H4 (cell line): ENCODE results near the gene DNAL4. TPM values are rescaled to one million over a fixed set of nuclear protein-coding genes. Genes with fewer than 3 reads are reported as not detected.

Source experiments
- DNase-seq: peaks from one replicate; pipeline ENCODE4 v3.0.0-alpha.2; 2015; ENCODE audit warnings: low spot score
- total RNA-seq: library from RNA; depleted of rRNA; stranded (reverse); fragments of >200 nt; shearing (Covaris generic); gene quantifications from 2 replicates; pipeline ENCODE4 v1.2.3, GENCODE V29; 2014

The DNAL4 gene
- total RNA-seq, 1 experiment from 2014 or later = 6.6 TPM

DNA sequence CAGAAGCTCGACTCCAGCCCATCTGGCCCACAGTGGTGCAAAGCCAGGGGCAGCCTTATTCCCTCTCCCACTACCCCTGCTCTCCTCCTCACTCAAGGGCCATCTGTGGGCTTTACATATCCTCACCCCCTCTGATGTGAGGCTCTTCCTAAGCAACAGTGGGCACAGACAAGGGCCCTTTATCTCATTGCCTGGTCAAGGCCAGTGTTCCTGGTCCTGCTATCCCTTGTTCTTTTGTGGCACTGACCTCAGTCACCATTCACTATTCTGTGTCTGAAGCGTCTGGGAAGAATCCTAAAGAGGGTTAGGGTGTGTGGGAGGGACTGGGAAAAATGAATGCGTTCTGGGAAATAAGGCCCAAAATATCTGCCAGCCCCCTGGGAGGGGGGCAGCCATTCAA lies 7.3 kb downstream of the DNAL4 start:
- no peak for DNase-seq

GRCh38 chr22:38784856-38785255 lies 9.1 kb downstream of the DNAL4 start:
- no peak for DNase-seq

DNA sequence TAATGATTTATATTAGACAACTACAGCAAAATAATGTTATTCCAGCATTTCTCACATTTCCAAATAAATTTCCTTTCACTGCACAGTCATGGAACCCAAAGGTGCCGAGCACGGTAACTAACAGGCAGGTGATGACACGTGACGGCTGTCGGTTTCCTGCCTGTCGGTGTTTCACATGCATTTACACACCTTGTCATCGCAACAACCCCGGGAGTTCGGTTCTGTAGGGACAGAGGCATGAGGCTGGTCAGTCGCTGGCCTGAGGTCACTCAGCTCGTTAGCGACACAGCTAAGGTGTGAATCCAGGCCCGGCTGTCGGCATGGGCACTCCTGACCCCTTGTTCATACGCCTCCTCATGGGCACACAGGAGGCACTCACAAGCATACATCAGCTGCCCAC lies 9.9 kb downstream of the DNAL4 start:
- no peak for DNase-seq

DNA sequence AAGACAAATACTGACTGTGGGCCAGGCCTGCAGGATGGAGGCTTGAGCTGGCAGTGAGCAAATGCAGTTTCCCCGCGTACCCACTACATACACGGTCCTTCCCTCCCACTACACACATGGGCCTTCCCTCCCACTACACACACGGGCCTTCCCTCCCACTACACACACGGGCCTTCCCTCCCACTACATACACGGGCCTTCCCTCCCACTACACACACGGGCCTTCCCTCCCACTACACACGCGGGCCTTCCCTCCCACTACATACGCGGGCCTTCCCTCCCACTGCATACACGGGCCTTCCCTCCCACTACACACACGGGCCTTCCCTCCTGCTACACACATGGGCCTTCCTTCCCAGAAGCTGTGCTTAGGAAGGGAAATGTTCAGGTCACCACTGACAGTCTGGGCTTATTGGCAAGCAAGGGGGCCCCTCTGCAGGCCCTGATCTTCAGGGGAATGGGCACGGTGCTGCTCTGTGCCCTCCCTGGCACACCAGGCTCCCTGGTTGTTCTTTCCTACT lies 10.8 kb downstream of the DNAL4 start:
- no peak for DNase-seq

- peak; percentile 36 for DNase-seq
Observed at GRCh38 chr22:38782402-38783094, 11.4 kb downstream of the DNAL4 start.

DNA sequence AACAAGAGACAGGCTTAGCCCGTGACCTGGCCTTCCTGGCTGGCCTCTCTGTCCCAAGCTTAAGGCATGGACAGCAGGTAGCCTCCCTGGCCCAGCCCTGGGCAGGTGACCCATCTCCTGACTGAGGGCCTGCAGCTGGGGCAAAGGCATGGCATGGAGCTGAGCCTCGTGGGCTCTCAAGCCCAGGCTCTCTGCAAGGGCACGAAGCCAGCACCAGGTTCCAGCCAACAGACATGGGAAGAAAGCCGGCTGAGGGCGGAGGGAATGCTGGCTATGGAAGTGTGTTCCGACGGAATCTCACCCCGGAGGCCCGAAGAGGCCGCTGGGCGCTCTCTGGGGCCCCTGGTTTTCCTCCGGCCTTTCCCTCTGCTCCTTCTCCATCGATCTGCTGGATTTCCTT lies 12.9 kb downstream of the DNAL4 start:
- DNase-seq = no peak

- DNase-seq = no peak
Observed at GRCh38 chr22:38777087-38777671, 16.8 kb downstream of the DNAL4 start.

GRCh38 chr22:38776086-38776485 lies 17.9 kb downstream of the DNAL4 start:
- DNase-seq = no peak

- no peak for DNase-seq
Observed at GRCh38 chr22:38775656-38776055, 18.3 kb downstream of the DNAL4 start.

GRCh38 chr22:38774496-38775166 lies 19.3 kb downstream of the DNAL4 start:
- DNase-seq = no peak

- DNase-seq = no peak
Observed at GRCh38 chr22:38773363-38773946, 20.5 kb downstream of the DNAL4 start.

GRCh38 chr22:38772623-38772873 lies 21.4 kb downstream of the DNAL4 start:
- DNase-seq = no peak

GRCh38 chr22:38770257-38770949 lies 23.5 kb downstream of the DNAL4 start:
- DNase-seq = no peak

DNA sequence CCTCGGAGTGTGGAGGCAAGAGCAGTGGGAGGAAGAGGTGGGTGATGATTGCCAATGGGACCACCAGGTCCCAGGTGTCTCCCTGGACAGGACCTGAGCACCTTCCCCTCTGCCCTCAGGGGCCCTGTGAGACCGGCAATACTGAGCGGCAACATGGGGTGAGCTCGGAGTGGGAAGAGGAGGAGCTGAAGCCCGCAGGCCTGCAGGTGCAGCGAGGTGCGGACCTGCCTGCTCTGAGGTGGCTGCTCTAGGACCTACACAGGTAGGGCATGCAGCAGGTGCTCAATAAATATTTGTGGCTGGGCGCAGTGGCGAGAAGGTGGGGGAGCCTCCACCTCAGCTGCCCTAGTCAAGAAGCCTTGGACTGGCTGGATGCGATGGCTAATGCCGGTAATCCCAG lies 25.9 kb downstream of the DNAL4 start:
- DNase-seq = no peak

DNA sequence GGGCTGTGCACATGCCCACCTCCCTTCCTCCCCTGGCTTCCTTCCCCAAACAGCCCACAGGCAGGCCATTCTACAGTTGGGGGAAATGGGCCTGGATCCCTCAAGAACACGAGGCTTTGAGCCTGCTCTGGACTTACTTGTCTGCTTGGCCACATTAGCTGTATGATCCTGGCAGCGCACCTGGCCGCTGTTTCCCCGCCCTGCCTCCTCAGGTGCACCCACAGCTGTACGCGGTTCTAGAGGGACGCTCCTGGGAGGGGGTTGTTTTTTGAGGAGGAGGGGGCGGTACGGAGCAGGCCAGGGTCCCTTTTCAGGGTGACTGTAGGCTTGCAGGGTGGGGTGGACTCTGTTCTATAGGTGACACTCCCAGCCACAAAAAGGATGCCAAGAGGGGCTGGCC lies 26.6 kb downstream of the DNAL4 start:
- DNase-seq = no peak

GRCh38 chr22:38766076-38766777 lies 27.7 kb downstream of the DNAL4 start:
- peak; percentile 64 for DNase-seq

DNA sequence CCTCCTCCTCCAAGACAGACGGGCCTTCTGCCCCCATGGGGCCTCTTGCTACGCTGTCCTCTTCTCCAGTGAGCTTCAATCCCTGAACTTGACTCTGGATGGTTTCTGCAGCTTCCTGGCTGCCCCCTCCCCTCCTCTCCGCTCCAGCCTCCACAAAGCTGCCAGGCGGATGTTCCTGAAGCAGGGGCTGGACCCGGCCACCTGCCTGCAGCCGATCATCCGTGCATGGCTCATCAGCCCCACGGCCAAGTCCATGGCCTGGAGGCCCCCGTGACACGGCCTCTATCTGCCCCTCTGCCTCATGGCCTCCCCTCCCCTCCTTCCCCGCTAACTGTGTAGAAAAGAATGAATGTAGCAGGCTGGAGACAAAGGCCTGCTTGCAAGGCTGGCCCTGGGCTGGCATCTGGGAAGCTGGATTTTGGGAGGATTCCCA lies 31.4 kb downstream of the DNAL4 start:
- no peak for DNase-seq

- DNase-seq = no peak
Observed at GRCh38 chr22:38761202-38762162, 32.5 kb downstream of the DNAL4 start.

DNA sequence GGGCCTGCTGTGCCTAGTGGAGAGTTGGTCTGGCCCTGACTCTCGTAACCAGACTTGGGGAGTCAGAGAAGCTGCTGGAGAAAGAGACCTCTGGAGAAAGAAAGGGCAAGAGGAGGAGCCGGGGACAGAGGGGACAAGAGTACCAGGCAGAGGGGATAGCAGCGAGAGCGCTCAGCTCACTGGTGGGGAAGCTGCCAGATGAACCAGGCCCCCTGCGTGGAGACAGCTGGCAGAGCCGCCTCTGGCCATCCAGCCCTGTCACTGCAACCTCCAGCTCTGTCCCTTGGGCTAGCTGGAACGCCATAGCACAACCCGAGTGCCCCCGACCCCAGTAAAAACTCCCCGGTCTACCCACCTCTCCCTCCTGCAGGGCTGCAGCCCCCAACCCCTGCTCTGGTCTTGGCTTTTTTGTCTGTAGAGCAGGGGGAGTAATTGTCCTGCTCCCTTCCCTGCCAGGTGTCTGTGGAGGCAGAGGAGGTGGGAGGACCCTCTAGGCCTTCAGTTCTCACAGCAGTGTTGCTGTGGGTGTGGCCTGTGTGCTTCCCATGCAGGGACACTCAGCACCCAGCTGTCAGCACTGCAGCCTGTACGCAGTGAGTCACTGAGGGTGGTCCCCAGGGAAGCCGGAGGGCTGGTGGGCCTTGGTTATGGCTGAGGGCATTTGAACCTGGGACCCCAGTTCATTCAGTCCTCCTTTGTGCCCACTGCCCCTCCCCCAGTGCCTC lies 33.3 kb downstream of the DNAL4 start:
- no peak for DNase-seq

DNA sequence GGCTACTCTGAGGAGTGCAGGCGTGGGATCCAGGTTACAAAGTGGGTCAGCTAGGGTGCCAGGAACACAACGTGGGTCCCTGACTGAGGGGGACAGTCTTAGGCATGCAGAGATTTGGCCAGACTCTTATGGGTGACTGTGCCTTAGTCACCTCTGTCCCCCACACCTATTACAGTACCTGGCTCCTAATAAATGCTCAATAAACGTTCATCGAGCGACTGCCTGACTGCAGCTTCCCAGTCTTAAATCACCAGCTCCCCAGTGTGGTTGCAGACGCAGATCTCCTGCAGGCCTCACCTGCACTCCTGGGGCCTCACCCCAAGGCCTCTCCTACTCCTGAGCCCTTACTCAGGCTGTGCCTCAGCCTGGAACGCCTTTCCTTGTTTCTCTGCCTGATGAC lies 34.9 kb downstream of the DNAL4 start:
- no peak for DNase-seq
